ENCODE results near the gene DHRS4.
"Not testable (repeated sequence)": the region's sequence is repeated elsewhere in the genome, so short reads cannot be mapped to it uniquely, and the experiment has no call there.

DHRS4 gene

DNA sequence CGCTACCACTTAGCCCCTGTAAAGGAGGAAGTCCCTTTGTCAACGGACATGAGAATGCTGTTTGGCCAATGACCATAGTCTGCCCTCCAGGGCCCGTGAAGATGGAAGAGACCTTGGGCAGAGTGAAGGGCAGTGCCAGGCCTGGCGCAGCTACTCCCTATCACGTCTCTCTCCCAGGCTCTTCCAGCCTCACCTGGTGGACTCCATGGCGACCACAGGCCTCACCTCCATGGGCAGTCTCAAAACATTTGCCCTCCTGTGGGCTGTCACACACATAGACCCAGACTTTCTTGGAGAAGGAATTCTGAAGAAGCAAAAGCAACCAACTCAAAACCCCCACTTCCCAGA, 480 bp upstream of the DHRS4 start:
- H3K4me3 Mint-ChIP-seq = peak overlapping the region; percentile 100
- H3K36me3 Mint-ChIP-seq (ENCODE audit: low read depth) = peaks cover 35% of the 10 kb centered on the region
- H3K27ac Mint-ChIP-seq = peak overlapping the region; percentile 88
- not testable (repeated sequence) for DNase-seq, H3K27me3 Mint-ChIP-seq, H3K9me3 Mint-ChIP-seq
- H3K4me1 Mint-ChIP-seq (ENCODE audit: low read depth) = peaks cover 32% of the 10 kb centered on the region

DNA sequence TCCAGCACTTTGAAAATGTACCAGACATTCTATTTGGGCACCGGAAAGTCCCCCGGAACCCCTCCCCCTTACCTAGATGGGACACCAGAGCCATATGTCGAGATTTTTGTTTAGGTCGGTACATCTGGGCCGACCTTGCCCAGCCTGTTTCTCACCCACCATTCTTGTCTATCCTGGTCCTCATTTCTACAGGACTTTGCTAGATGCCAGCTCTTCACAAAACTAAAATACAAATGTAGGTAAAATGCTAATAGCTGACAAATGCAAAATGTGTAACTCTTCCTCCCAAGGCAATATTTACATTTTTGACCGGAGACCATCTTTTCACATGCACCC, 677 bp downstream of the DHRS4 start:
- H3K36me3 Mint-ChIP-seq (ENCODE audit: low read depth) = peaks cover 40% of the 10 kb centered on the region
- peak overlapping the region; percentile 98 for H3K27ac Mint-ChIP-seq
- H3K27me3 Mint-ChIP-seq, H3K9me3 Mint-ChIP-seq, DNase-seq: not testable (repeated sequence)
- peaks cover 26% of the 10 kb centered on the region for H3K4me1 Mint-ChIP-seq (ENCODE audit: low read depth)
- peak overlapping the region; percentile 100 for H3K4me3 Mint-ChIP-seq

- DNase-seq, H3K27ac Mint-ChIP-seq, H3K4me3 Mint-ChIP-seq, H3K27me3 Mint-ChIP-seq, H3K9me3 Mint-ChIP-seq: not testable (repeated sequence)
- peaks cover 40% of the 10 kb centered on the region for H3K36me3 Mint-ChIP-seq (ENCODE audit: low read depth)
- peaks cover 26% of the 10 kb centered on the region for H3K4me1 Mint-ChIP-seq (ENCODE audit: low read depth)
Observed at GRCh38 chr14:23954965-23955364, 1.4 kb downstream of the DHRS4 start.

GRCh38 chr14:23955811-23956210, 2.2 kb downstream of the DHRS4 start:
- not testable (repeated sequence) for H3K4me3 Mint-ChIP-seq, H3K27ac Mint-ChIP-seq, DNase-seq, H3K9me3 Mint-ChIP-seq, H3K27me3 Mint-ChIP-seq
- Mint-ChIP-seq H3K4me1 (ENCODE audit: low read depth) (peaks cover 26% of the 10 kb centered on the region), H3K36me3 (ENCODE audit: low read depth) (peaks cover 42% of the 10 kb centered on the region)

DNA sequence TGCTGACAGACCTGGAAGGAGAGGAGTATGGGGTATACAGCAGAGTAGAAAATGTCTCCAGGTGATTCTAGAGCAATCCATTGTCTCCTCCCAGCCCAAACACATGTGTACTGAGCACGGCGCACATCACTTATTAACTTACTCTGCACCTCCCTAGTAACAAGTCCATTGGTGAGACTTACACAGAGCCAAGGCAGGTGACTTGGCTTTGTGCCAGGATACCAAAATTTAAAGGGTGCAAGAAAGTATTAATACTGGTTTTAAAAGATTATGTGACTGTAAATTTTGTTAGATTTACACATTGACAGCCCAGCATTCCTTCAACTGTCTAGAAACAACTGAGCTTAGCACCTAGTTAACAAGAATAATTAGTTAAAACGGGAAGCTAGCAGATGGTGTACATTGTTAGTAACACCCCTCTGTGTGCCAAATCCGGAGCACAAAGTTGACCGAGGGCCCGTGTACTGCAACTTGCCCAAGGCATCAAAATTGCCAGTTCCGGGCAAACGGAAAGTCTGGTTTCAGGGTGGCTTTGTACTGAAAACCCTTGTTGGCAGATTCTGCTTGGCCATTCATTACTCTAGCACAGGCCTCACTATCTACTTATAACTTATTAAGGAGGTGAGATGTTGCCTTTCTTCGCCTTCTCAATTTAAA, 4.5 kb downstream of the DHRS4 start:
- not testable (repeated sequence) for H3K27ac Mint-ChIP-seq, H3K27me3 Mint-ChIP-seq, DNase-seq, H3K4me3 Mint-ChIP-seq, H3K9me3 Mint-ChIP-seq
- peaks cover 12% of the 10 kb centered on the region for H3K4me1 Mint-ChIP-seq (ENCODE audit: low read depth)
- H3K36me3 Mint-ChIP-seq (ENCODE audit: low read depth) = peaks cover 39% of the 10 kb centered on the region

- H3K4me3 Mint-ChIP-seq; H3K9me3 Mint-ChIP-seq; H3K27ac Mint-ChIP-seq; H3K4me1 Mint-ChIP-seq (ENCODE audit: low read depth); H3K27me3 Mint-ChIP-seq; DNase-seq: not testable (repeated sequence)
- peaks cover 25% of the 10 kb centered on the region for H3K36me3 Mint-ChIP-seq (ENCODE audit: low read depth)
Observed at GRCh38 chr14:23960899-23961298, 7.3 kb downstream of the DHRS4 start.

GRCh38 chr14:23961704-23962103, 8.1 kb downstream of the DHRS4 start:
- H3K36me3 Mint-ChIP-seq (ENCODE audit: low read depth) = peaks cover 20% of the 10 kb centered on the region
- not testable (repeated sequence) for H3K4me3 Mint-ChIP-seq; H3K4me1 Mint-ChIP-seq (ENCODE audit: low read depth); H3K27me3 Mint-ChIP-seq; DNase-seq; H3K27ac Mint-ChIP-seq; H3K9me3 Mint-ChIP-seq

DNA sequence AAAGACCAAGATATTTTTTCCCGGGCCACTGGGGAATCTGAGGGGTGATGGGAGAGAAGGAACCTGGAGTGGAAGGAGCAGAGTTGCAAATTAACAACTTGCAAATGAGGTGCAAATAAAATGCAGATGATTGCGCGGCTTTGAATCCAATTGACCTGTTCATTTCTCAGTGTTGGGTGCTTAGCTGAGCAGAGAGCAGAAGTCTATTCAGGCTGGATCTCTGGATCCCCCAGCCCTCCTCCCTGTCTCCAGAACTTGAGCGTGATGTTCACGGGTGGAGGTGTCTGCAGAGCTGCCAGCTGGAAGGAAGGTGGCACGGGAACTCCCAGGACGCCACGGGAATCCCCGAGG, 15.5 kb downstream of the DHRS4 start:
- not testable (repeated sequence) for H3K4me1 Mint-ChIP-seq (ENCODE audit: low read depth); H3K36me3 Mint-ChIP-seq (ENCODE audit: low read depth); H3K4me3 Mint-ChIP-seq; H3K27me3 Mint-ChIP-seq; DNase-seq; H3K27ac Mint-ChIP-seq; H3K9me3 Mint-ChIP-seq

DNA sequence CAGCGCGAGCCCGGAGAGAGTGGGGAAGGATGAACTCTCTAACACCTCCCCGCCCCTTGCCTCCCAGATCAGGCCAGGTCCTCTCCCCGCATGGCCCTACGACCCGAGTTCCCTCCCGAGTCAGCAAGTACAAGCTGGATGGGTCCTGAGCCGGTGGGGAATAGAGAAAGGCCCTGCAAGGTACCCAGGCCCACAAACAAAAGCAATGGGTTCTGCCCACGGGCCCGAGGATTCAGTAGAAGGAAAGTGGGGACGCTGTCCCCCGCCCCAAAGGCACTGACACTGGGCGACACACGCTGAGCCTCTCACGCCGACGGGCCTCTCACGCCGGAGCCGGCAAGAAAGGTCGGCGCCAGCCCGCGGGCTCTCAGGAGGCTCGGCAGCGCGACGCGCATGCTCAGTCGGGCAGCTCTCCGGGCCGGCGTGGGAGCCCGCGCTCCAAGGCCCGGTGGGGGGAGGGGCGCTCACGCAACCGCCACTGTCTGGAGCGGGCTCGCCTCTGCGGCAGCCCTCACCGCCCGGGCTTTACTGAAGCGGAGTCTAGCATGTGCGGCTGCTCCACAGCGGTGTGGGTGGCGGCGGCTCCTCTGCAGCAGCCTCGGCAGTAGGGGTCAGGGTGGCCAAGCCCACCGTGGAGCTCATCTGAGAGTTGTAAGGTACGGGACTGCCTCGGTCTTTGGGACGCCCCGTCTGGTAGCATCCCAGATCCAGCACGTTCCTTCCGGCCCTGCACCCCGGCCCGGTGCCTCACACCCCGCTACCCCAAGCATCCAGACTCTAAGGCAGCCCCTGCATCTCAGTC, 16.1 kb downstream of the DHRS4 start:
- peak; percentile 82 for DNase-seq

GRCh38 chr14:23970283-23970659, 16.7 kb downstream of the DHRS4 start:
- H3K27me3 Mint-ChIP-seq; DNase-seq; H3K27ac Mint-ChIP-seq; H3K4me1 Mint-ChIP-seq (ENCODE audit: low read depth); H3K9me3 Mint-ChIP-seq; H3K4me3 Mint-ChIP-seq: not testable (repeated sequence)
- peaks cover 13% of the 10 kb centered on the region for H3K36me3 Mint-ChIP-seq (ENCODE audit: low read depth)

More for the DNA sequence above, 16.1 kb downstream of the DHRS4 start:
- not testable (repeated sequence) for H3K4me3 Mint-ChIP-seq; H3K27me3 Mint-ChIP-seq; H3K9me3 Mint-ChIP-seq; H3K27ac Mint-ChIP-seq; H3K4me1 Mint-ChIP-seq (ENCODE audit: low read depth); H3K36me3 Mint-ChIP-seq (ENCODE audit: low read depth)

DNA sequence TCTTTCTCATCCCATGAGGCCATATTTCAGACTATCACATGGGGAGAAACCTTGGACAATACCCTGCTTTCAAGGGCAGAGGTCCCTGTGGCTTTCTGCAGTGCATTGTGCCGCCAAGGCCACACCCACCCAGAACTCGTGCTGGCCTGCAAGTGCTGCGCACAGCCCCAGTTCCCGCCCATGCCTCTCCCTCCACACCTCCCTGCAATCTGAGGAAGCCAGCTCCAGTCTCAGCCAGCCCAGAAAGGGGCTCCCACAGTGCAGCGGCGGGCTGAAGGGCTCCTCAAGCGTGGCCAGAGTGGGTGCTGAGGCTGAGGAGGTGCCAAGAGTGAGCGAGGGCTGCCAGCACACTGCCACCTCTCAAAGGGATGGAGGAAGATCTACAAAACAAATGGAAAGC, 19.6 kb downstream of the DHRS4 start:
- not testable (repeated sequence) for DNase-seq; H3K27ac Mint-ChIP-seq; H3K4me1 Mint-ChIP-seq (ENCODE audit: low read depth); H3K27me3 Mint-ChIP-seq; H3K9me3 Mint-ChIP-seq; H3K4me3 Mint-ChIP-seq
- H3K36me3 Mint-ChIP-seq (ENCODE audit: low read depth) = peaks cover 17% of the 10 kb centered on the region

GRCh38 chr14:23974041-23974440, 20.5 kb downstream of the DHRS4 start:
- H3K27me3 Mint-ChIP-seq; H3K4me1 Mint-ChIP-seq (ENCODE audit: low read depth); H3K27ac Mint-ChIP-seq; DNase-seq; H3K4me3 Mint-ChIP-seq; H3K9me3 Mint-ChIP-seq: not testable (repeated sequence)
- H3K36me3 Mint-ChIP-seq (ENCODE audit: low read depth) = peaks cover 17% of the 10 kb centered on the region

- H3K36me3 Mint-ChIP-seq (ENCODE audit: low read depth) = peaks cover 22% of the 10 kb centered on the region
- H3K27me3 Mint-ChIP-seq; H3K4me3 Mint-ChIP-seq; H3K9me3 Mint-ChIP-seq; H3K27ac Mint-ChIP-seq; DNase-seq; H3K4me1 Mint-ChIP-seq (ENCODE audit: low read depth): not testable (repeated sequence)
Observed at GRCh38 chr14:23977208-23977607, 23.6 kb downstream of the DHRS4 start.

DNA sequence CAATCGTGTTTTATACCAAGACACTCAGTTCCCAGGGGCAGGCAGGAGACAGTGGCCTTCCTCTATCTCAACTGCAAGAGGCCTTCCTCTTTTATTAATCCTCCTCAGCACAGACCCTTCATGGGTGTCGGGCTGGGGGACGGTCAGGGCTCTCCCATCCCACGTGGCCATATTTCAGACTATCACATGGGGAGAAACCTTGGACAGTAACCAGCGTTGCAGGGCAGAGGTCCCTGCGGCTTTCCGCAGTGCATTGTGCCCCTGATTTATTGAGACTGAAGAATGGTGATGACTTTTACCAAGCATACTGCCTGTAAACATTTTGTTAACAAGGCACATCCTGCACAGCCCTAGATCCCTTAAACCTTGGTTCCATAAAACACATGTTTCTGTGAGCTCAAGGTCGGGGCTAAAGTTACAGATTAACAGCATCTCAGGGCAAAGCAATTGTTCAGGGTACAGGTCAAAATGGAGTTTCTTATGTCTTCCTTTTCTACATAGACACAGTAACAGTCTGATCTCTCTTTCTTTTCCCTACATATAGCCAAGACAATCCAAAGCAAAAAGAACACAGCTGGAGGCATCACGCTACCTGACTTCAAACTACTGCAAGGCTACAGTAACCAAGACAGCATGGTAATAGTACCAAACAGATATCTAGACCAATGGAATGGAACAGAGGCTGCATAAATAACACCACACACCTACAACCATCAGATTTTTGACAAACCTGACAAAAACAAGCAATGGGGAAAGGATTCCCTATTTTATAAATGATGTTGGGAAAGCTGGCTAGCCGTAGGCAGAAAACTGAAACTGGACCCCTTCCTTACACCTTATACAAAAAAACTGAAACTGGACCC, 28.6 kb downstream of the DHRS4 start:
- H3K36me3 Mint-ChIP-seq (ENCODE audit: low read depth) = peaks cover 20% of the 10 kb centered on the region
- not testable (repeated sequence) for H3K4me3 Mint-ChIP-seq; H3K4me1 Mint-ChIP-seq (ENCODE audit: low read depth); H3K27ac Mint-ChIP-seq; H3K27me3 Mint-ChIP-seq; H3K9me3 Mint-ChIP-seq; DNase-seq

All from activated T-cell treated with anti-CD3 and anti-CD28 coated beads, Interleukin-2, amount 50 U/mL, for 24 hours (primary cell).